ENCODE results near the gene GPANK1.

The GPANK1 gene

GRCh38 chr6:31687321-31687720, 22.5 kb upstream of the GPANK1 start:
- CTCF ChIA-PET: interaction anchor here (0.5 kb wide), 1 partner anchor 144 kb away, joined by 3 read pairs; no protein-coding TSS in a partner anchor
- no peak for DNase-seq (ENCODE audit: extremely low spot score)
- POLR2A ChIA-PET: interaction anchor here (1.9 kb wide), 1 partner anchor 16 kb away, joined by 6 read pairs; the partner anchor contains the start of gene ABHD16A
- TF ChIP-seq LEF1 (IDR thresholded peaks at IDR 0.05; ENCODE audit: borderline replicate concordance) (no peak), HDGF (IDR thresholded peaks at IDR 0.05; ENCODE audit: borderline replicate concordance) (no peak), FOXA1 (IDR thresholded peaks at IDR 0.05) (no peak), TARDBP (IDR thresholded peaks at IDR 0.05) (no peak), PKNOX1 (IDR thresholded peaks at IDR 0.05) (no peak), L3MBTL2 (conservative IDR thresholded peaks at IDR 0.05) (no peak), SUZ12 (IDR thresholded peaks at IDR 0.05) (no peak), BHLHE40 (IDR thresholded peaks at IDR 0.05; ENCODE audit: borderline replicate concordance) (no peak), FOXM1 (IDR thresholded peaks at IDR 0.05; ENCODE audit: borderline replicate concordance) (no peak), ZNF384 (IDR thresholded peaks at IDR 0.05) (no peak), ELF4 (IDR thresholded peaks at IDR 0.05) (no peak), SP1 (IDR thresholded peaks at IDR 0.05) (no peak), CTBP1 (IDR thresholded peaks at IDR 0.05; ENCODE audit: borderline replicate concordance) (no peak), FOXK2 (IDR thresholded peaks at IDR 0.05) (no peak), ARNT (IDR thresholded peaks at IDR 0.05) (no peak), NFRKB (IDR thresholded peaks at IDR 0.05) (no peak)

GRCh38 chr6:31686483-31686882, 21.7 kb upstream of the GPANK1 start:
- no peak for DNase-seq (ENCODE audit: extremely low spot score)
- POLR2A ChIA-PET: interaction anchor here (1.9 kb wide), 1 partner anchor 16 kb away, joined by 6 read pairs; the partner anchor contains the start of gene ABHD16A
- TF ChIP-seq NFRKB (IDR thresholded peaks at IDR 0.05): no peak
- no peak for TF ChIP-seq SUZ12 (IDR thresholded peaks at IDR 0.05)
- TF ChIP-seq BHLHE40 (IDR thresholded peaks at IDR 0.05; ENCODE audit: borderline replicate concordance): no peak
- TF ChIP-seq PKNOX1 (IDR thresholded peaks at IDR 0.05): no peak
- TF ChIP-seq ZNF384 (IDR thresholded peaks at IDR 0.05): no peak
- no peak for TF ChIP-seq FOXA1 (IDR thresholded peaks at IDR 0.05)
- TF ChIP-seq ARNT (IDR thresholded peaks at IDR 0.05): no peak
- no peak for TF ChIP-seq ELF4 (IDR thresholded peaks at IDR 0.05)
- no peak for TF ChIP-seq FOXK2 (IDR thresholded peaks at IDR 0.05)
- no peak for TF ChIP-seq HDGF (IDR thresholded peaks at IDR 0.05; ENCODE audit: borderline replicate concordance)
- TF ChIP-seq FOXM1 (IDR thresholded peaks at IDR 0.05; ENCODE audit: borderline replicate concordance): no peak
- no peak for TF ChIP-seq CTBP1 (IDR thresholded peaks at IDR 0.05; ENCODE audit: borderline replicate concordance)
- no peak for TF ChIP-seq L3MBTL2 (conservative IDR thresholded peaks at IDR 0.05)
- TF ChIP-seq SP1 (IDR thresholded peaks at IDR 0.05): no peak
- no peak for TF ChIP-seq LEF1 (IDR thresholded peaks at IDR 0.05; ENCODE audit: borderline replicate concordance)
- no peak for TF ChIP-seq TARDBP (IDR thresholded peaks at IDR 0.05)
- CTCF ChIA-PET: interaction anchor here (0.6 kb wide), 1 partner anchor 87 kb away, joined by 3 read pairs; no protein-coding TSS in a partner anchor

- ChIA-PET POLR2A (interaction anchor here (0.9 to 2.2 kb wide), 8 partner anchors 8 to 147 kb away, joined by 3 to 8 read pairs (median 4); partner anchors contain the start of genes ABHD16A, HSPA1A, HSPA1B and HSPA1L), CTCF (interaction anchor here (0.8 kb wide), 1 partner anchor 54 kb away, joined by 3 read pairs; no protein-coding TSS in a partner anchor)
- no peak for TF ChIP-seq CTBP1 (IDR thresholded peaks at IDR 0.05; ENCODE audit: borderline replicate concordance)
- no peak for TF ChIP-seq FOXK2 (IDR thresholded peaks at IDR 0.05)
- no peak for TF ChIP-seq TARDBP (IDR thresholded peaks at IDR 0.05)
- TF ChIP-seq ARNT (IDR thresholded peaks at IDR 0.05): no peak
- TF ChIP-seq BHLHE40 (IDR thresholded peaks at IDR 0.05; ENCODE audit: borderline replicate concordance): no peak
- no peak for TF ChIP-seq LEF1 (IDR thresholded peaks at IDR 0.05; ENCODE audit: borderline replicate concordance)
- TF ChIP-seq ZNF384 (IDR thresholded peaks at IDR 0.05): no peak
- no peak for TF ChIP-seq SUZ12 (IDR thresholded peaks at IDR 0.05)
These were observed 18.8 kb upstream of the GPANK1 start for GRCh38 chr6:31683591-31683990.

GRCh38 chr6:31681135-31681671, 16.4 kb upstream of the GPANK1 start:
- CTCF ChIA-PET: interaction anchor here (1.5 kb wide), 1 partner anchor 88 kb away, joined by 6 read pairs; no protein-coding TSS in a partner anchor
- DNase-seq (ENCODE audit: extremely low spot score): no peak
- POLR2A ChIA-PET: interaction anchor here (1.0 kb wide), 1 partner anchor 21 kb away, joined by 3 read pairs; the partner anchor contains the start of gene C6orf47
- no peak for TF ChIP-seq BHLHE40 (IDR thresholded peaks at IDR 0.05; ENCODE audit: borderline replicate concordance)
- TF ChIP-seq ZNF384 (IDR thresholded peaks at IDR 0.05): no peak
- no peak for TF ChIP-seq SP1 (IDR thresholded peaks at IDR 0.05)
- TF ChIP-seq PKNOX1 (IDR thresholded peaks at IDR 0.05): no peak
- no peak for TF ChIP-seq ELF4 (IDR thresholded peaks at IDR 0.05)
- no peak for TF ChIP-seq CTBP1 (IDR thresholded peaks at IDR 0.05; ENCODE audit: borderline replicate concordance)
- no peak for TF ChIP-seq FOXK2 (IDR thresholded peaks at IDR 0.05)
- TF ChIP-seq FOXA1 (IDR thresholded peaks at IDR 0.05): no peak
- no peak for TF ChIP-seq L3MBTL2 (conservative IDR thresholded peaks at IDR 0.05)

More at GRCh38 chr6:31683591-31683990, 18.8 kb upstream of the GPANK1 start:
- DNase-seq (ENCODE audit: extremely low spot score): no peak

GRCh38 chr6:31680226-31681134, 15.7 kb upstream of the GPANK1 start, which contains the start of gene LY6G5C:
Gene LY6G5C (minus strand): TSS chr6:31681067. CDS start chr6:31680373, 694 bp downstream.
- ChIA-PET CTCF (interaction anchor here (0.6 to 1.5 kb wide), 3 partner anchors 57 to 229 kb away, joined by 3 to 6 read pairs (median 5); no protein-coding TSS in a partner anchor), POLR2A (interaction anchor here (1.0 kb wide), 1 partner anchor 20 kb away, joined by 3 read pairs; the partner anchor contains the start of gene C6orf47)
- TF ChIP-seq CTBP1 (IDR thresholded peaks at IDR 0.05; ENCODE audit: borderline replicate concordance): no peak
- no peak for TF ChIP-seq FOXA1 (IDR thresholded peaks at IDR 0.05)
- TF ChIP-seq L3MBTL2 (conservative IDR thresholded peaks at IDR 0.05): no peak
- TF ChIP-seq SP1 (IDR thresholded peaks at IDR 0.05): no peak
- DNase-seq (ENCODE audit: extremely low spot score): peak; percentile 82

Data from HEK293T (cell line).